Dendritic cell treated with granulocyte-macrophage colony-stimulating factor and Interleukin-4, amounts not matched to agents 40 ng/mL and 50 ng/mL, for 4 days (primary cell): ENCODE measurements around the gene CAMKK1.
A peak's percentile ranks its signal among the peaks of the same experiment; 100 is the strongest.

Experiments used
- H3K27ac Mint-ChIP-seq: one replicate; pipeline ENCODE4 v1.8.0; 2022; ENCODE audit warnings: mild to moderate bottlenecking, mixed read lengths
- H3K27me3 Mint-ChIP-seq: one replicate; pipeline ENCODE4 v1.8.0; 2022; ENCODE audit warnings: mild to moderate bottlenecking, mixed read lengths
- H3K36me3 Mint-ChIP-seq: one replicate; pipeline ENCODE4 v1.8.0; 2022; ENCODE audit warnings: low read depth, mixed read lengths
- H3K4me1 Mint-ChIP-seq: one replicate; pipeline ENCODE4 v1.8.0; 2022; ENCODE audit warnings: low read depth, mixed read lengths
- H3K4me3 Mint-ChIP-seq: one replicate; pipeline ENCODE4 v1.8.0; 2022; ENCODE audit warnings: mild to moderate bottlenecking, moderate library complexity, mixed read lengths
- H3K9me3 Mint-ChIP-seq: one replicate; pipeline ENCODE4 v1.8.0; 2022; ENCODE audit warnings: mixed read lengths
- intact Hi-C: fragments of 100-400 bp; cut with micrococcal nuclease; formaldehyde crosslinking; loops from one replicate; pipeline ENCODE4 v1.15.0; 2022

The CAMKK1 gene

GRCh38 chr17:3912827-3913226 is 20.0 kb upstream of the CAMKK1 start:
- H3K9me3 Mint-ChIP-seq, result no peaks in the 10 kb centered on the region
- peak overlapping the region; percentile 79 for H3K27ac Mint-ChIP-seq
- peaks cover 87% of the 10 kb centered on the region for H3K4me1 Mint-ChIP-seq
- H3K27me3 Mint-ChIP-seq, result peaks cover 2% of the 10 kb centered on the region
- intact Hi-C loops, result loop anchor here (5.0 kb wide), 2 partner anchors 49 to 94 kb away; partner anchors contain the start of gene ATP2A3
- peaks cover 15% of the 10 kb centered on the region for H3K36me3 Mint-ChIP-seq
- no peak overlapping the region for H3K4me3 Mint-ChIP-seq

DNA sequence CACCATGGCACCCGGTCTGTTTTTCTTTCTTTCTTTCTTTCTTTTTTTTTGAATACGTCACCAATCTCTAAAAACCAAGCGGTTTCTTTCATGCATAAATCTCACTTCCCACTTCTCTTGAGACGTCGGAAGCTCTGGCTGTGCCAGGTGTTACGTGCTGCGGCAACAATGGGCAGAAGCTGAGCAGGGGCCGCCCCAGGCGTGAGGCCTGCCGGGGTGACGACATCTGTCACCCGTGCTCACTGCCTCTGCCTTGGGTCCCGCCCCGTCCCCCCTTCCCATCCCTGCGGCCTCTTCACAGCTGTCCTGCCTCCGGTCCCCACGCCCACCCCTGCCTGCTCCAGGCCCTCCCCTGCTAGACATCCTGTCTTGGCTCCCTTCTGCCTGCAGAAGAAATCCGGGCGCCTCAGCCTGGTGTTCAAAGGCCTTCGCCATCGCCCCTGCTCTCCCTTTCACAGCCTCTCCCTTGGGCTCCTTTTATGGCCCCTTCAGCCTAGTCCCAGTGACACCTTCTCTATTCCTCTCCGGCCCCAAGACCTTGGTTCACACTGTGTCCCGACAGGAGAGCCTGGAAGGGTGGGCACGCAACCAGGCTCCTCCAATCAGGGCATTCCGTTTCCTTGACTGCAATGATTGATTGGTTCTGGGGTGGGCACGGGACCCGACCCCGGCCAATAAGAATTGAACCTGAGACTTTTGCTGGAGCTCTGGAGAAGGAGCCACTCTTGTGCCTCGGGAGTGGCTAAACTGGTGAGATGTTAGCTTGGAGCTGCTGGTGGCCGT is 18.6 kb upstream of the CAMKK1 start:
- peaks cover 74% of the 10 kb centered on the region for H3K4me1 Mint-ChIP-seq
- intact Hi-C loops, result loop anchor here (5.0 kb wide), 2 partner anchors 51 to 96 kb away; partner anchors contain the start of gene ATP2A3

DNA sequence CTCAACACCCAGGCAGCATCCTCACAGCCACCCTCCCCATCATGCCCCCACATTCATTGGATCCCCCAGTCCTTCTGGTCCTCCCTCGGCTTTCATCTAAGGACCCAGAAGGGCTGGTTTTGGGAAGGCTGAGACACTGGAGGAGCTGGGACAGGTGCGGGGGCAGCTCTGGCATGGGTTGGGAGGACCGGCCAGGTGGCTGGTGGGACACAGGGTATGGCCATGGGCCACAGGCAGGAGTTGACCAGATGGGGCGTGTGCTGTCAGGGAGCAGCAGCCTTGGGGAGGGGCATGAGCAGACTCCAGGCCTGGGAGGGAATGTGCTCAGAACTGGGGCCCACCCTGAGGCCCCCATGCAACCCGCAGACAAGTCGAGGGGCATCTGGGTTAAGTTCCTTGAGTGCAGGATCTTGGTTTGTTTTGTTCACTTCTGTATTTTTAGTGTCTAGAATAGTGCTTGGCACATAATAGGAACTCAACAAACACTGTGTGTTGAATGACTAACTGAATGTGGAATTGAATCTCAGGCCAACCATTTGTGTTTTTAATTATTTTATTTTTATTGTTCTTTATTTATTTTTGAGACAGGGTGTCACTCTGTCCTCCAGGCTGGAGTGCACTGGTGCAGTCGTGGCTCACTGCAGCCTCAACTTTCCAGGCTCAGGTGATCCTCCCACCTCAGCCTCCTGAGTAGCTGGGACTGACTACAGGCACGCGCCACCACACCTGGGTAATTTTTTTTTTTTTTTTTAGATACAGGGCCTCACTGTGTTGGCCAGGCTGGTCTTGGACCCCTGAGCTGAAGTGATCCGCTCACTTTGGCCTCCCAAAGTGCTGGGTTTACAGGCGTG is 17.8 kb upstream of the CAMKK1 start:
- intact Hi-C loops, result loop anchor here (5.0 kb wide), 2 partner anchors 52 to 97 kb away; partner anchors contain the start of gene ATP2A3
- Mint-ChIP-seq H3K4me1 (peaks cover 65% of the 10 kb centered on the region), H3K4me3 (peak overlapping the region; percentile 64), H3K9me3 (no peaks in the 10 kb centered on the region), H3K36me3 (peaks cover 28% of the 10 kb centered on the region), H3K27me3 (peaks cover 2% of the 10 kb centered on the region), H3K27ac (peak overlapping the region; percentile 79)

More for the DNA sequence above, 18.6 kb upstream of the CAMKK1 start:
- Mint-ChIP-seq H3K27me3 (peaks cover 2% of the 10 kb centered on the region), H3K9me3 (no peaks in the 10 kb centered on the region), H3K4me3 (peak overlapping the region; percentile 64), H3K27ac (peak overlapping the region; percentile 79), H3K36me3 (peaks cover 23% of the 10 kb centered on the region)

DNA sequence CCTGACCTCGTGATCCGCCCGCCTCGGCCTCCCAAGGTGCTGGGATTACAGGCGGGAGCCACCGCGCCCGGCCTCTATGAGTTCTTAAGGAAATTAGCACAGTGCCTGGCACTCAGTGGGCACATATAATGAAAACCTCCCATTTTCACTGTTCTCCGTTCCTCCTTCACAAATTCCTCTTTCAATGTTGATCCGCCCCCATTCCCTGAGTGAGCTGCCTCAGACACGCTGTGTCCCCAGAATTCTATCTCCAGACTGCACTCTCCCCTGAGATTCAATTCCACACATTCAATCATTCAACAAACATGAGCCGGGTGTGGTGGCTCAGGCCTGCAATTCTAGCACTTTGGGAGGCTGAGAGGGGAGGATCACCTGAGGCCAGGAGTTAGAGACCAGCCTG is 16.4 kb upstream of the CAMKK1 start:
- no peak overlapping the region for H3K4me3 Mint-ChIP-seq

GRCh38 chr17:3907483-3908216 is 14.8 kb upstream of the CAMKK1 start:
- intact Hi-C loops, result no loop called here
- Mint-ChIP-seq H3K27ac (peak overlapping the region; percentile 23), H3K4me3 (no peak overlapping the region), H3K27me3 (peaks cover 2% of the 10 kb centered on the region), H3K9me3 (no peaks in the 10 kb centered on the region), H3K4me1 (peaks cover 39% of the 10 kb centered on the region), H3K36me3 (peaks cover 39% of the 10 kb centered on the region)

More for the DNA sequence above, 16.4 kb upstream of the CAMKK1 start:
- Mint-ChIP-seq H3K36me3 (peaks cover 32% of the 10 kb centered on the region), H3K27me3 (peaks cover 2% of the 10 kb centered on the region), H3K9me3 (no peaks in the 10 kb centered on the region), H3K4me1 (peaks cover 52% of the 10 kb centered on the region), H3K27ac (no peak overlapping the region)
- intact Hi-C loops, result no loop called here

GRCh38 chr17:3906881-3907280 is 14.0 kb upstream of the CAMKK1 start:
- peaks cover 41% of the 10 kb centered on the region for H3K36me3 Mint-ChIP-seq
- intact Hi-C loops, result no loop called here
- H3K4me3 Mint-ChIP-seq, result no peak overlapping the region
- H3K4me1 Mint-ChIP-seq, result peaks cover 33% of the 10 kb centered on the region
- no peaks in the 10 kb centered on the region for H3K9me3 Mint-ChIP-seq
- H3K27ac Mint-ChIP-seq, result no peak overlapping the region
- H3K27me3 Mint-ChIP-seq, result no peaks in the 10 kb centered on the region

DNA sequence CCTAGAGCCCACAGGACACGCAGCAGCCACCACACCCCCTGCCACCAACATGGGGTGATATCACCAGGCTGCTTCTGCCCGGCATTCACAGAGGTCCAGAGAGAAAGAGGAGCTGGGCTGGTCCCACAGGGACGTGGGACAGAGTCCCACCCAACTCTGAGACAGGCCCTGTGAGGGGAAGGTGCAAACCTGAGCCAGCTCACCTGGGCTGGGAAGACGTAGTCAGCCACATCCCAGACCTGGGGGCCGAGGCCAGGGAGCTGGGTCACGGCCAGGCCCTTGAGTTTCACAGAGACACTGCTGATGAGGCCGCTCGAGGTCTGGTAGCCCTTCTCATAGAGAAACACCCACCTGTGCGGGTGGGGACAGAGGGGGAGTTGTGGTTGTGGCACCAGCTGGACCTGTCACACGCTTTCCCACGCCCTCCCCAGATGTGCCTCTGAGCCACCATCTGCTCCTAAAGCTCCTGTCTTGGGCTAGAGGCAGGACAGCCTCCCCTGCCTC is 12.2 kb upstream of the CAMKK1 start:
- H3K9me3 Mint-ChIP-seq, result no peaks in the 10 kb centered on the region
- H3K27ac Mint-ChIP-seq, result no peak overlapping the region
- H3K4me1 Mint-ChIP-seq, result peaks cover 17% of the 10 kb centered on the region
- no peaks in the 10 kb centered on the region for H3K27me3 Mint-ChIP-seq
- H3K4me3 Mint-ChIP-seq, result no peak overlapping the region
- H3K36me3 Mint-ChIP-seq, result peaks cover 53% of the 10 kb centered on the region
- intact Hi-C loops, result no loop called here

- H3K27me3 Mint-ChIP-seq, result no peaks in the 10 kb centered on the region
- intact Hi-C loops, result no loop called here
- no peak overlapping the region for H3K27ac Mint-ChIP-seq
- peaks cover 11% of the 10 kb centered on the region for H3K4me1 Mint-ChIP-seq
- no peak overlapping the region for H3K4me3 Mint-ChIP-seq
- H3K36me3 Mint-ChIP-seq, result peaks cover 58% of the 10 kb centered on the region
- H3K9me3 Mint-ChIP-seq, result no peaks in the 10 kb centered on the region
Measured at GRCh38 chr17:3904501-3904900, 11.6 kb upstream of the CAMKK1 start.

- intact Hi-C loops, result no loop called here
- Mint-ChIP-seq H3K9me3 (no peaks in the 10 kb centered on the region), H3K4me3 (no peak overlapping the region), H3K27ac (no peak overlapping the region), H3K36me3 (peaks cover 64% of the 10 kb centered on the region), H3K4me1 (peaks cover 5% of the 10 kb centered on the region), H3K27me3 (no peaks in the 10 kb centered on the region)
Measured at GRCh38 chr17:3903881-3904290, 11.0 kb upstream of the CAMKK1 start.

DNA sequence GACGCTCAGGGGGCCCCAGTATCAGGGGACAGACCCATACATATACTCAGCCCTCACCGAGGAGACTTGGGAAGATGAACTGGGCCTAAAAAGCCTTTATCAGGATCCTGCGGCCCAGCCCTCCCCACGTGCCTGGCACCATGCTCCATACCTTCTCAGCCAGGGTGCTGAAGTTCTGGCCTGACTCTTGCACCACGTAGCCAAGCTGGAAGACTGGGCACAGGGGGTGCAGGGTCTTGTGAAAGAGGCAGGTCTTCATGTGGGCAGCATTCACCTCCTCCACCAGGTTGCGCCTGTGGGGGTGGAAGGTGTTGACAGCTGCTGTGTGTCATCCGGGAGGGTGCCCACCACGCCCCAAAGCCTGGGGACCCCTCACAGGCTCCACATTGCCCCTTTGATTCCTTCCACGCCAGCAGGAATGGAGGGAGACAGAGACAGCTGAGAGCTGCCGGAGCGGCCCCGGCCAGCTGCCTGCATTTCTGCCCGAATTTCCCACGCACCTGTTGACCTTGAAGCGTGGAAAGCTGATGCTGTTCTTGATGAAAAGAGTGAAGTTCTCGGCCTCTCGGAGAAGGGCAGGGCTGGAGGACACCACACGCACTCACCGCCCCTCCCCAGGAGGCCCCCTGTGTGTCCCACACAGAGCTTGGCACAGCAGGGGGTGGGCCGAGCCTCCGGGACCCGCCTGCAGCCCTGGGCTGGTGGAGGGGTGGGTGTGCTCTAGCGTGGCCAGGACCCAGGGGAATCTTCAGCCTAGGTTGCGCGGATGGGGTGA is 10.4 kb upstream of the CAMKK1 start:
- no peak overlapping the region for H3K4me3 Mint-ChIP-seq
- intact Hi-C loops, result no loop called here
- no peaks in the 10 kb centered on the region for H3K4me1 Mint-ChIP-seq
- no peaks in the 10 kb centered on the region for H3K9me3 Mint-ChIP-seq
- H3K27me3 Mint-ChIP-seq, result no peaks in the 10 kb centered on the region
- no peak overlapping the region for H3K27ac Mint-ChIP-seq
- peaks cover 71% of the 10 kb centered on the region for H3K36me3 Mint-ChIP-seq

GRCh38 chr17:3900646-3901045 is 7.8 kb upstream of the CAMKK1 start:
- Mint-ChIP-seq H3K4me3 (no peak overlapping the region), H3K27me3 (no peaks in the 10 kb centered on the region), H3K9me3 (no peaks in the 10 kb centered on the region), H3K27ac (no peak overlapping the region), H3K36me3 (peaks cover 80% of the 10 kb centered on the region), H3K4me1 (peaks cover 10% of the 10 kb centered on the region)
- intact Hi-C loops, result no loop called here

- H3K9me3 Mint-ChIP-seq, result no peaks in the 10 kb centered on the region
- no peak overlapping the region for H3K27ac Mint-ChIP-seq
- peaks cover 35% of the 10 kb centered on the region for H3K4me1 Mint-ChIP-seq
- no peaks in the 10 kb centered on the region for H3K27me3 Mint-ChIP-seq
- intact Hi-C loops, result loop anchor here (10.0 kb wide), 1 partner anchor 53 kb away; the partner anchor contains the start of gene NCBP3
- peaks cover 60% of the 10 kb centered on the region for H3K36me3 Mint-ChIP-seq
- H3K4me3 Mint-ChIP-seq, result no peak overlapping the region
Measured at GRCh38 chr17:3897731-3898130, 4.9 kb upstream of the CAMKK1 start.

GRCh38 chr17:3896968-3897235 is 4.0 kb upstream of the CAMKK1 start:
- Mint-ChIP-seq H3K27me3 (no peaks in the 10 kb centered on the region), H3K4me1 (peaks cover 39% of the 10 kb centered on the region), H3K27ac (no peak overlapping the region), H3K9me3 (no peaks in the 10 kb centered on the region), H3K4me3 (no peak overlapping the region), H3K36me3 (peaks cover 58% of the 10 kb centered on the region)
- intact Hi-C loops, result loop anchor here (10.0 kb wide), 1 partner anchor 52 kb away; the partner anchor contains the start of gene NCBP3
